ENCODE data around the gene SKAP1. TPM values are rescaled to one million over a fixed set of nuclear protein-coding genes. Genes with fewer than 3 reads are reported as not detected.
"Not testable (repeated sequence)": the region's sequence is repeated elsewhere in the genome, so short reads cannot be mapped to it uniquely, and the experiment has no call there.

The SKAP1 gene
- total and polyA plus RNA-seq, 12 donors = 3.2 to 117 (median 10.7) TPM

GRCh38 chr17:48191362-48191761 is 238.7 kb downstream of the SKAP1 start:
- Histone ChIP-seq H3K9me3 (replicated peaks in 1 of 3) (no peaks in the 10 kb centered on the region), H3K4me1 (replicated peaks in 1 of 2) (no peaks in the 10 kb centered on the region), H3K4me3 (no peak overlapping the region), H3K36me3 (replicated peaks in 1 of 2) (no peaks in the 10 kb centered on the region), H3K27ac (no peak overlapping the region), H3K27me3 (no peaks in the 10 kb centered on the region)
- WGBS, 4 donors = 93 to 100% (median 96%) methylated on average over 1 of the region's 1 CpG
- no peak for DNase-seq
- no peak for TF ChIP-seq POLR2A (IDR thresholded peaks at IDR 0.05)
- no peak for TF ChIP-seq CTCF (IDR thresholded peaks at IDR 0.05)
- intact Hi-C loops (cut with DNase I) = no loop called here

- WGBS, 4 donors = 90 to 94% (median 92%) methylated on average over 8 of the region's 8 CpGs
- H3K4me1 ChIP-seq (replicated peaks in 1 of 2) = no peaks in the 10 kb centered on the region
- no peaks in the 10 kb centered on the region for H3K36me3 ChIP-seq (replicated peaks in 1 of 2)
- no peak overlapping the region for H3K4me3 ChIP-seq
- no peak for DNase-seq
- no peaks in the 10 kb centered on the region for H3K9me3 ChIP-seq (replicated peaks in 1 of 3)
- no peak overlapping the region for H3K27ac ChIP-seq
- no peak for TF ChIP-seq CTCF (IDR thresholded peaks at IDR 0.05)
- TF ChIP-seq POLR2A (IDR thresholded peaks at IDR 0.05) = no peak
- intact Hi-C loops (cut with DNase I) = no loop called here
- H3K27me3 ChIP-seq = no peaks in the 10 kb centered on the region
Measured at GRCh38 chr17:48190871-48191270, 239.1 kb downstream of the SKAP1 start.

GRCh38 chr17:48187872-48188608 is 242.0 kb downstream of the SKAP1 start:
- DNase-seq = no peak
- intact Hi-C loops (cut with DNase I) = no loop called here
- H3K9me3 ChIP-seq (replicated peaks in 1 of 3) = no peaks in the 10 kb centered on the region
- no peaks in the 10 kb centered on the region for H3K27me3 ChIP-seq
- H3K36me3 ChIP-seq (replicated peaks in 1 of 2) = no peaks in the 10 kb centered on the region
- WGBS, 4 donors = 83 to 92% (median 87%) methylated on average over 3 of the region's 3 CpGs
- TF ChIP-seq CTCF (IDR thresholded peaks at IDR 0.05) (no peak), POLR2A (IDR thresholded peaks at IDR 0.05) (no peak)
- H3K27ac ChIP-seq = no peak overlapping the region
- H3K4me3 ChIP-seq = no peak overlapping the region
- H3K4me1 ChIP-seq (replicated peaks in 1 of 2) = no peaks in the 10 kb centered on the region

DNA sequence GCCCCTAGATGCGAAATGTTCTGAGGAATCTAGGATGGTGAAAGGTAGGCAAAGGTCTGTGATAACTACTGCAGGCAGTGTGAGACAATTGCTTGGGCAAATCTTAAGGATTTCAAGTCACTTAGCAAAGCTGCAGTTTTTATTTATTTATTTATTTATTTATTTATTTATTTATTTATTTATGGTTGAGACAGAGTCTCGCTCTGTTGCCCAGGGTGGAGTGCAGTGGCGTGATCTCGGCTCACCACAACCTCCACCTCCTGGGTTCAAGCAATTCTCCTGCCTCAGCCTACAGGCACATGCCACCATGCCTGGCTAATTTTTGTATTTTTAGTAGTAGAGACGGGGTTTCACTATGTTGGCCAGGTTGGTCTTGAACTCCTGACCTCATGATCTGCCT is 243.7 kb downstream of the SKAP1 start:
- H3K27me3 ChIP-seq; DNase-seq; H3K4me3 ChIP-seq; H3K36me3 ChIP-seq (replicated peaks in 1 of 2); H3K4me1 ChIP-seq (replicated peaks in 1 of 2); H3K9me3 ChIP-seq (replicated peaks in 1 of 3); H3K27ac ChIP-seq; intact Hi-C loops (cut with DNase I): not testable (repeated sequence)
- WGBS, 4 donors = 96 to 99% (median 96%) methylated on average over 5 of the region's 5 CpGs

- 71 to 79% (median 75%) methylated on average over 6 of the region's 6 CpGs for WGBS, 4 donors
- H3K27me3 ChIP-seq = no peaks in the 10 kb centered on the region
- TF ChIP-seq CTCF (IDR thresholded peaks at IDR 0.05) (no peak), POLR2A (IDR thresholded peaks at IDR 0.05) (no peak)
Measured at GRCh38 chr17:48184721-48185120, 245.3 kb downstream of the SKAP1 start.

More at GRCh38 chr17:48184721-48185120, 245.3 kb downstream of the SKAP1 start:
- intact Hi-C loops (cut with DNase I) = no loop called here
- Histone ChIP-seq H3K36me3 (replicated peaks in 1 of 2) (no peaks in the 10 kb centered on the region), H3K9me3 (replicated peaks in 1 of 3) (no peaks in the 10 kb centered on the region), H3K4me3 (no peak overlapping the region), H3K4me1 (replicated peaks in 1 of 2) (no peaks in the 10 kb centered on the region), H3K27ac (no peak overlapping the region)
- no peak for DNase-seq
